Activated B cell treated with CpG ODN at 0.5 μM for 24 hours (primary cell): ENCODE data around the gene UST. TPM values are rescaled to one million over a fixed set of nuclear protein-coding genes. Genes with fewer than 3 reads are reported as not detected.
A peak's percentile ranks its signal among the peaks of the same experiment; 100 is the strongest.

Source experiments
- ATAC-seq: fragments of 200-7000 bp; cut with Tn5 transposase; one replicate; pipeline ENCODE4 v1.10.0; 2021; ENCODE audit warnings: low read depth, mild to moderate bottlenecking, moderate library complexity
- CTCF ChIA-PET: fragments of 350-600 bp; sonication (Branson Sonifier 250); formaldehyde crosslinking; loops from one replicate; lab custom pipeline; 2021; ENCODE audit warnings: antibody characterized with exemption; lab: Charles Lee
- POLR2A ChIA-PET: fragments of 350-600 bp; sonication (Branson Sonifier 250); formaldehyde crosslinking; loops from one replicate; lab custom pipeline; 2021; ENCODE audit warnings: antibody characterized with exemption; lab: Charles Lee
- DNase-seq: peaks from one replicate; pipeline ENCODE4 v3.0.0; 2022
- H3K27ac Mint-ChIP-seq: one replicate; pipeline ENCODE4 v1.8.0; 2020; ENCODE audit warnings: mixed read lengths
- H3K27me3 Mint-ChIP-seq: one replicate; pipeline ENCODE4 v1.8.0; 2021; ENCODE audit warnings: mixed read lengths
- H3K36me3 Mint-ChIP-seq: one replicate; pipeline ENCODE4 v1.8.0; 2021; ENCODE audit warnings: low read depth, mixed read lengths
- H3K4me1 Mint-ChIP-seq: one replicate; pipeline ENCODE4 v1.8.0; 2021; ENCODE audit warnings: mixed read lengths
- H3K4me3 Mint-ChIP-seq: one replicate; pipeline ENCODE4 v1.8.0; 2020; ENCODE audit warnings: mild to moderate bottlenecking, mixed read lengths
- H3K9me3 Mint-ChIP-seq: one replicate; pipeline ENCODE4 v1.8.0; 2020; ENCODE audit warnings: mixed read lengths
- CTCF ChIP-seq: fragments of 200-600 bp; IDR thresholded peaks from one replicate; pipeline ENCODE4 v1.8.0; 2022; ENCODE audit warnings: antibody characterized with exemption, mild to moderate bottlenecking
- intact Hi-C: fragments of 100-400 bp; cut with micrococcal nuclease; formaldehyde crosslinking; loops from one replicate; pipeline ENCODE4 v1.15.1; 2024
- total RNA-seq: library from RNA; stranded (reverse); gene quantifications from 2 replicates; pipeline ENCODE4 v1.2.3, GENCODE V29; 2022

Gene UST
- total RNA-seq, 1 donor from 2014 or later = 18.1 TPM

- Mint-ChIP-seq H3K9me3 (no peaks in the 10 kb centered on the region), H3K27me3 (no peaks in the 10 kb centered on the region), H3K36me3 (no peaks in the 10 kb centered on the region), H3K27ac (peak overlapping the region; percentile 84), H3K4me3 (peak overlapping the region; percentile 8), H3K4me1 (peaks cover 43% of the 10 kb centered on the region)
- peak; percentile 97 for ATAC-seq
- no peak for DNase-seq
- no peak for TF ChIP-seq CTCF
- ChIA-PET CTCF (interaction anchor here (0.7 to 2.9 kb wide), 9 partner anchors 11 to 488 kb away, joined by 3 to 14 read pairs (median 5); no protein-coding TSS in a partner anchor), POLR2A (interaction anchor here (0.6 to 3.1 kb wide), 10 partner anchors 10 to 408 kb away, joined by 3 to 22 read pairs (median 5); partner anchors contain the start of gene TAB2)
- intact Hi-C loops = loop anchor here (1.0 kb wide), 2 partner anchors 21 to 34 kb away; no protein-coding TSS in a partner anchor
These were observed 319.1 kb downstream of the UST start for GRCh38 chr6:149065658-149066556.

GRCh38 chr6:149071997-149072396 is 325.2 kb downstream of the UST start:
- POLR2A ChIA-PET = no interaction called here
- intact Hi-C loops = no loop called here
- Mint-ChIP-seq H3K4me1 (peaks cover 21% of the 10 kb centered on the region), H3K36me3 (peaks cover 25% of the 10 kb centered on the region), H3K27ac (no peak overlapping the region), H3K27me3 (no peaks in the 10 kb centered on the region), H3K9me3 (no peaks in the 10 kb centered on the region), H3K4me3 (no peak overlapping the region)
- no peak for ATAC-seq
- CTCF ChIA-PET = no interaction called here
- DNase-seq = no peak
- no peak for TF ChIP-seq CTCF

GRCh38 chr6:149074832-149075258 is 328.0 kb downstream of the UST start:
- peaks cover 9% of the 10 kb centered on the region for H3K4me1 Mint-ChIP-seq
- H3K9me3 Mint-ChIP-seq = no peaks in the 10 kb centered on the region
- no peak overlapping the region for H3K4me3 Mint-ChIP-seq
- DNase-seq (no peak), ATAC-seq (no peak)
- TF ChIP-seq CTCF = no peak
- POLR2A ChIA-PET = no interaction called here
- CTCF ChIA-PET = interaction anchor here (0.9 to 3.4 kb wide), 2 partner anchors 10 to 357 kb away, joined by 3 to 19 read pairs; no protein-coding TSS in a partner anchor
- intact Hi-C loops = no loop called here
- no peaks in the 10 kb centered on the region for H3K27me3 Mint-ChIP-seq
- peaks cover 37% of the 10 kb centered on the region for H3K36me3 Mint-ChIP-seq
- no peak overlapping the region for H3K27ac Mint-ChIP-seq

GRCh38 chr6:149075616-149076354 is 329.0 kb downstream of the UST start:
- TF ChIP-seq CTCF = no peak
- CTCF ChIA-PET = interaction anchor here (1.0 to 3.4 kb wide), 3 partner anchors 35 to 498 kb away, joined by 3 to 19 read pairs (median 3); no protein-coding TSS in a partner anchor
- Mint-ChIP-seq H3K9me3 (no peaks in the 10 kb centered on the region), H3K36me3 (peaks cover 37% of the 10 kb centered on the region), H3K4me1 (peaks cover 9% of the 10 kb centered on the region), H3K4me3 (no peak overlapping the region), H3K27ac (no peak overlapping the region), H3K27me3 (no peaks in the 10 kb centered on the region)
- DNase-seq = no peak
- POLR2A ChIA-PET = no interaction called here
- no peak for ATAC-seq
- intact Hi-C loops = no loop called here
